Activated naive CD4-positive, alpha-beta T cell treated with anti-CD3 and anti-CD28 coated beads, Interleukin-2, amount 10 ng/mL, durations not matched to agents 5 hours and 36 hours (primary cell): Measurements from ENCODE around the gene WDR70. TPM values are rescaled to one million over a fixed set of nuclear protein-coding genes. Genes with fewer than 3 reads are reported as not detected.

Experiments
- total RNA-seq, 2 experiments: library from RNA; stranded (reverse); gene quantifications; one replicate each; pipeline ENCODE4 v1.2.3, GENCODE V29; 2021

The WDR70 gene
- total RNA-seq = 10 to 100 TPM; 31.6 to 33.5 TPM

GRCh38 chr5:37379100-37379628 is at the start of gene WDR70:
TSS of gene WDR70 (plus strand) at chr5:37379318. CDS start at chr5:37379368, 50 bp downstream.

GRCh38 chr5:37370864-37371726 is 8.0 kb upstream of the WDR70 start, which contains the start of gene NUP155:
TSS of gene NUP155 (minus strand) at chr5:37371106. CDS start at chr5:37370977, 129 bp downstream.

Other genes starting within 250 kb of the WDR70 start
- gene CPLANE1, start 129.9 kb upstream of the WDR70 start, total RNA-seq = 1 to 10 TPM; 9.4 TPM
- gene NUP155, start 8.2 kb upstream of the WDR70 start, total RNA-seq = 10 to 100 TPM; 36.9 to 38.5 TPM